ENCODE measurements around the gene ITGB5.

ITGB5 gene

GRCh38 chr3:124854009-124854408 is 33.2 kb downstream of the ITGB5 start:
- H3K4me3 ChIP-seq (ENCODE audit: low read depth in 1 of 2, low read length in 2 of 2) = no peak overlapping the region
- H3K4me1 ChIP-seq (ENCODE audit: control insufficient read depth in 1 of 2, insufficient read depth in 2 of 2, low read length in 2 of 2) = peaks cover 3 to 12% of the 10 kb centered on the region in 2 donors
- no peaks in the 10 kb centered on the region for H3K9me3 ChIP-seq (ENCODE audit: control insufficient read depth in 1 of 2, low read length in 2 of 2)
- no peaks in the 10 kb centered on the region for H3K27me3 ChIP-seq (ENCODE audit: low read depth, low read length)
- H3K27ac ChIP-seq (ENCODE audit: low read length) = no peak overlapping the region
- peaks cover 0 to 4% of the 10 kb centered on the region in 2 donors for H3K36me3 ChIP-seq (ENCODE audit: control insufficient read depth in 1 of 2, insufficient read depth in 2 of 2, low read length in 2 of 2)

DNA sequence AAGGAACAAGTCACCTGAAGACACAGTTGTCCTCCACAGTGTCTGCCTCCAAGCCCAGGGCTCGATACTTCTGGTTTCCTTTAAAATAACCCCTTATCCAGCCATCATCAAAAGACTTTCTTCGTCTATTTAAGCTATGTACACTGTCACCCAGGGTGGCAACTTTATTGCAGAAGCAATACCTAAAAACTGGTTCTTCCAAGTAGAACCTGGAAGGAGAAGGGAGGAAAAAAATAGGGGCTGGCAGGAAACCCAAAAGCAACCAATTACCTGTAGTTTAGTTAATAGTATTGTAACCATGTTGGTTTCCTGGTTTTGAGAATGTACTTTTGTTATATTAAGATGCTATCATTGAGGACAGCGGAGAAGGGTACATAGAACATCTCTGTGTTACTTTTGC is 33.7 kb downstream of the ITGB5 start:
- peaks cover under 1 to 4% of the 10 kb centered on the region in 2 donors for H3K36me3 ChIP-seq (ENCODE audit: control insufficient read depth in 1 of 2, insufficient read depth in 2 of 2, low read length in 2 of 2)
- H3K27ac ChIP-seq (ENCODE audit: low read length) = no peak overlapping the region
- H3K4me3 ChIP-seq (ENCODE audit: low read depth in 1 of 2, low read length in 2 of 2) = no peak overlapping the region
- H3K9me3 ChIP-seq (ENCODE audit: control insufficient read depth in 1 of 2, low read length in 2 of 2) = no peaks in the 10 kb centered on the region
- peaks cover 3 to 9% of the 10 kb centered on the region in 2 donors for H3K4me1 ChIP-seq (ENCODE audit: control insufficient read depth in 1 of 2, insufficient read depth in 2 of 2, low read length in 2 of 2)
- H3K27me3 ChIP-seq (ENCODE audit: low read depth, low read length) = no peaks in the 10 kb centered on the region

DNA sequence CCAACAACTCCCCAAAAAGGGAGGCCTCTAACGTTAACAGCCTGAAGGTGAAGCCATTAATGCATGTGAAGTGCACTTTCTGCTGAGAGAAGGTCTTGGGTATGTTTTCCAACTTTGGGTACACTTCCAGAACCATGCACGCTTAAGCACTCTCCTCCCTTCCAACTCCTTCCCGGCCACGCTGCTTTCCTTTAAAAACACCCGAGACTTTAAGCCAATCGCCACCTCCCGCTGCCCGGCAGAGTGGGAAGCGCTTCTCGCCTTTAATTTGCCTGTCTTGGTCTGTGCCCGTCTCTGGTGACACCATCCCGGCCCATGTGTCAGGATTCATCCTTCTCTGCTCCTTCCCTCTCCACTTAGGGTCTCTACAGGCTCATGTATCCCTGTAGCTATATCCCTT is 35.3 kb downstream of the ITGB5 start:
- no peak overlapping the region for H3K27ac ChIP-seq (ENCODE audit: low read length)
- H3K4me3 ChIP-seq (ENCODE audit: low read depth in 1 of 2, low read length in 2 of 2) = no peak overlapping the region
- no peaks in the 10 kb centered on the region for H3K9me3 ChIP-seq (ENCODE audit: control insufficient read depth in 1 of 2, low read length in 2 of 2)
- H3K27me3 ChIP-seq (ENCODE audit: low read depth, low read length) = no peaks in the 10 kb centered on the region
- H3K4me1 ChIP-seq (ENCODE audit: control insufficient read depth in 1 of 2, insufficient read depth in 2 of 2, low read length in 2 of 2) = peaks cover 0 to 6% of the 10 kb centered on the region in 2 donors
- peaks cover 8 to 13% of the 10 kb centered on the region in 2 donors for H3K36me3 ChIP-seq (ENCODE audit: control insufficient read depth in 1 of 2, insufficient read depth in 2 of 2, low read length in 2 of 2)

GRCh38 chr3:124851136-124851535 is 36.0 kb downstream of the ITGB5 start:
- peaks cover 8 to 19% of the 10 kb centered on the region in 2 donors for H3K36me3 ChIP-seq (ENCODE audit: control insufficient read depth in 1 of 2, insufficient read depth in 2 of 2, low read length in 2 of 2)
- H3K4me1 ChIP-seq (ENCODE audit: control insufficient read depth in 1 of 2, insufficient read depth in 2 of 2, low read length in 2 of 2) = peaks cover 0 to 7% of the 10 kb centered on the region in 2 donors
- no peak overlapping the region for H3K4me3 ChIP-seq (ENCODE audit: low read depth in 1 of 2, low read length in 2 of 2)
- H3K27ac ChIP-seq (ENCODE audit: low read length) = peak overlapping the region; percentile 47
- H3K9me3 ChIP-seq (ENCODE audit: control insufficient read depth in 1 of 2, low read length in 2 of 2) = no peaks in the 10 kb centered on the region
- no peaks in the 10 kb centered on the region for H3K27me3 ChIP-seq (ENCODE audit: low read depth, low read length)

DNA sequence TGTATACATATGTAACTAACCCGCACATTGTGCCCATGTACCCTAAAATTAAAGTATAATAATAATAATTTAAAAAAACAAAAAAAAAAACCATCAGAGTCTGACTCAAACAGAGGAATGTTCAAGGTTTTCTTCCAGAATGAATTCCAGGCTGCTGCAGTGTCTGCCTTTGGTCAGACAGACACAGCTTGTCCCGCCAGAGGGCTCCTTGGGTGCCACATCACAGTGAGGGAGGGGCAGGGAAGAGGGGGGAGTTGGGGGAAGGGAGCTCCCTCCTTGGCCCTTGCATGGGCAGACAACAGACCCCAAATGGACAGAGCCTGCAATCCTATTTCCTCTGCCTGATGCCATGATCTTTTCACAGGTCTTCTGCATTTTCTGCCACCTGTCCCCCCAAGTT is 36.5 kb downstream of the ITGB5 start:
- no peak overlapping the region for H3K4me3 ChIP-seq (ENCODE audit: low read depth in 1 of 2, low read length in 2 of 2)
- H3K4me1 ChIP-seq (ENCODE audit: control insufficient read depth in 1 of 2, insufficient read depth in 2 of 2, low read length in 2 of 2) = peaks cover 0 to 12% of the 10 kb centered on the region in 2 donors
- H3K27me3 ChIP-seq (ENCODE audit: low read depth, low read length) = no peaks in the 10 kb centered on the region
- H3K36me3 ChIP-seq (ENCODE audit: control insufficient read depth in 1 of 2, insufficient read depth in 2 of 2, low read length in 2 of 2) = peaks cover 8 to 24% of the 10 kb centered on the region in 2 donors
- H3K27ac ChIP-seq (ENCODE audit: low read length) = no peak overlapping the region
- no peaks in the 10 kb centered on the region for H3K9me3 ChIP-seq (ENCODE audit: control insufficient read depth in 1 of 2, low read length in 2 of 2)

DNA sequence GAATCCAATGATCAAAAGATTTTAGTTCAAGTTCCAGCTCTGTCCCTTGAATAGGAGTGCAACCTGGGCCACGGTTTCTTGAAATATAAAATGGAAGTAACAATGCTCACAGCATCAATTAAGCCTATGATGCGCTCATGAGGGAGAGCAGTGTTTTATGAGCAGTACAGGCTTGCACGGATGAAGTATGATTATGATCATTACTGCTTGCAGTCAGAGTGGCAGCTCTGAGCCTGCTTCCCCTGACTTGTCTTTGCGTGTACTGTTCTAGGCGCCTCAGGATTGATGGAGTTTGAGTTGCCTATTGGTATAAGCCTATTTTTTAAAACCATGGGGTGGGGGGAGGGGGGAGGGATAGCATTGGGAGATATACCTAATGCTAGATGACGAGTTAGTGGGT is 37.0 kb downstream of the ITGB5 start:
- no peaks in the 10 kb centered on the region for H3K27me3 ChIP-seq (ENCODE audit: low read depth, low read length)
- no peaks in the 10 kb centered on the region for H3K9me3 ChIP-seq (ENCODE audit: control insufficient read depth in 1 of 2, low read length in 2 of 2)
- H3K4me1 ChIP-seq (ENCODE audit: control insufficient read depth in 1 of 2, insufficient read depth in 2 of 2, low read length in 2 of 2) = peaks cover 0 to 16% of the 10 kb centered on the region in 2 donors
- H3K27ac ChIP-seq (ENCODE audit: low read length) = no peak overlapping the region
- H3K4me3 ChIP-seq (ENCODE audit: low read depth in 1 of 2, low read length in 2 of 2) = no peak overlapping the region
- peaks cover 8 to 24% of the 10 kb centered on the region in 2 donors for H3K36me3 ChIP-seq (ENCODE audit: control insufficient read depth in 1 of 2, insufficient read depth in 2 of 2, low read length in 2 of 2)

- peaks cover 4 to 24% of the 10 kb centered on the region in 2 donors for H3K36me3 ChIP-seq (ENCODE audit: control insufficient read depth in 1 of 2, insufficient read depth in 2 of 2, low read length in 2 of 2)
- H3K9me3 ChIP-seq (ENCODE audit: control insufficient read depth in 1 of 2, low read length in 2 of 2) = no peaks in the 10 kb centered on the region
- no peak overlapping the region for H3K4me3 ChIP-seq (ENCODE audit: low read depth in 1 of 2, low read length in 2 of 2)
- peaks cover 0 to 24% of the 10 kb centered on the region in 2 donors for H3K4me1 ChIP-seq (ENCODE audit: control insufficient read depth in 1 of 2, insufficient read depth in 2 of 2, low read length in 2 of 2)
- H3K27me3 ChIP-seq (ENCODE audit: low read depth, low read length) = no peaks in the 10 kb centered on the region
- H3K27ac ChIP-seq (ENCODE audit: low read length) = no peak overlapping the region
Observed at GRCh38 chr3:124848300-124848699, 38.9 kb downstream of the ITGB5 start.

- no peak overlapping the region for H3K4me3 ChIP-seq (ENCODE audit: low read depth in 1 of 2, low read length in 2 of 2)
- H3K27me3 ChIP-seq (ENCODE audit: low read depth, low read length) = no peaks in the 10 kb centered on the region
- H3K36me3 ChIP-seq (ENCODE audit: control insufficient read depth in 1 of 2, insufficient read depth in 2 of 2, low read length in 2 of 2) = peaks cover 4 to 24% of the 10 kb centered on the region in 2 donors
- no peaks in the 10 kb centered on the region for H3K9me3 ChIP-seq (ENCODE audit: control insufficient read depth in 1 of 2, low read length in 2 of 2)
- H3K27ac ChIP-seq (ENCODE audit: low read length) = no peak overlapping the region
- H3K4me1 ChIP-seq (ENCODE audit: control insufficient read depth in 1 of 2, insufficient read depth in 2 of 2, low read length in 2 of 2) = peaks cover 0 to 24% of the 10 kb centered on the region in 2 donors
Observed at GRCh38 chr3:124847863-124848262, 39.3 kb downstream of the ITGB5 start.

GRCh38 chr3:124847051-124847450 is 40.1 kb downstream of the ITGB5 start:
- Histone ChIP-seq H3K36me3 (ENCODE audit: control insufficient read depth in 1 of 2, insufficient read depth in 2 of 2, low read length in 2 of 2) (peaks cover 4 to 24% of the 10 kb centered on the region in 2 donors), H3K4me3 (ENCODE audit: low read depth in 1 of 2, low read length in 2 of 2) (no peak overlapping the region), H3K27ac (ENCODE audit: low read length) (no peak overlapping the region), H3K9me3 (ENCODE audit: control insufficient read depth in 1 of 2, low read length in 2 of 2) (no peaks in the 10 kb centered on the region), H3K27me3 (ENCODE audit: low read depth, low read length) (no peaks in the 10 kb centered on the region), H3K4me1 (ENCODE audit: control insufficient read depth in 1 of 2, insufficient read depth in 2 of 2, low read length in 2 of 2) (peaks cover 0 to 24% of the 10 kb centered on the region in 2 donors)

- H3K27me3 ChIP-seq (ENCODE audit: low read depth, low read length) = no peaks in the 10 kb centered on the region
- no peaks in the 10 kb centered on the region for H3K9me3 ChIP-seq (ENCODE audit: control insufficient read depth in 1 of 2, low read length in 2 of 2)
- H3K4me3 ChIP-seq (ENCODE audit: low read depth in 1 of 2, low read length in 2 of 2) = no peak overlapping the region
- H3K36me3 ChIP-seq (ENCODE audit: control insufficient read depth in 1 of 2, insufficient read depth in 2 of 2, low read length in 2 of 2) = peaks cover 6 to 28% of the 10 kb centered on the region in 2 donors
- H3K27ac ChIP-seq (ENCODE audit: low read length) = peak overlapping the region; percentile 7
- H3K4me1 ChIP-seq (ENCODE audit: control insufficient read depth in 1 of 2, insufficient read depth in 2 of 2, low read length in 2 of 2) = peaks cover 4 to 23% of the 10 kb centered on the region in 2 donors
Observed at GRCh38 chr3:124846189-124846588, 41.0 kb downstream of the ITGB5 start.

GRCh38 chr3:124845406-124845805 is 41.8 kb downstream of the ITGB5 start:
- peaks cover 6 to 28% of the 10 kb centered on the region in 2 donors for H3K36me3 ChIP-seq (ENCODE audit: control insufficient read depth in 1 of 2, insufficient read depth in 2 of 2, low read length in 2 of 2)
- no peaks in the 10 kb centered on the region for H3K27me3 ChIP-seq (ENCODE audit: low read depth, low read length)
- no peak overlapping the region for H3K4me3 ChIP-seq (ENCODE audit: low read depth in 1 of 2, low read length in 2 of 2)
- peaks cover 5 to 24% of the 10 kb centered on the region in 2 donors for H3K4me1 ChIP-seq (ENCODE audit: control insufficient read depth in 1 of 2, insufficient read depth in 2 of 2, low read length in 2 of 2)
- peak overlapping the region; percentile 7 for H3K27ac ChIP-seq (ENCODE audit: low read length)
- no peaks in the 10 kb centered on the region for H3K9me3 ChIP-seq (ENCODE audit: control insufficient read depth in 1 of 2, low read length in 2 of 2)

GRCh38 chr3:124843506-124844177 is 43.5 kb downstream of the ITGB5 start:
- Histone ChIP-seq H3K4me3 (ENCODE audit: low read depth in 1 of 2, low read length in 2 of 2) (no peak overlapping the region), H3K27me3 (ENCODE audit: low read depth, low read length) (no peaks in the 10 kb centered on the region), H3K4me1 (ENCODE audit: control insufficient read depth in 1 of 2, insufficient read depth in 2 of 2, low read length in 2 of 2) (peaks cover 5 to 24% of the 10 kb centered on the region in 2 donors), H3K27ac (ENCODE audit: low read length) (peak overlapping the region; percentile 11), H3K36me3 (ENCODE audit: control insufficient read depth in 1 of 2, insufficient read depth in 2 of 2, low read length in 2 of 2) (peaks cover 6 to 28% of the 10 kb centered on the region in 2 donors), H3K9me3 (ENCODE audit: control insufficient read depth in 1 of 2, low read length in 2 of 2) (no peaks in the 10 kb centered on the region)
